Measurements from ENCODE around the gene SERTM1. TPM values are rescaled to one million over a fixed set of nuclear protein-coding genes. Genes with fewer than 3 reads are reported as not detected.

SERTM1 gene
- polyA plus RNA-seq, 2 donors: not detected

- Histone ChIP-seq H3K4me3 (ENCODE audit: low read depth in 1 of 2, low read length in 2 of 2) (no peak overlapping the region), H3K27me3 (ENCODE audit: control insufficient read depth in 1 of 2, insufficient read depth in 2 of 2, low read length in 2 of 2) (peaks cover 4 to 7% of the 10 kb centered on the region in 2 donors)
- 55 to 56% methylated on average over 11 of the region's 11 CpGs for WGBS, 2 donors
These were observed 468 bp upstream of the SERTM1 start for GRCh38 chr13:36673352-36673751.

GRCh38 chr13:36674337-36675212, 755 bp downstream of the SERTM1 start:
- Histone ChIP-seq H3K27ac (ENCODE audit: low read depth in 2 of 2, low read length in 1 of 2) (no peak overlapping the region), H3K36me3 (ENCODE audit: control insufficient read depth in 2 of 2, insufficient read depth in 2 of 2, low read length in 1 of 2) (no peaks in the 10 kb centered on the region), H3K4me3 (ENCODE audit: low read depth in 1 of 2, low read length in 2 of 2) (no peak overlapping the region), H3K4me1 (ENCODE audit: control insufficient read depth in 2 of 2, insufficient read depth in 2 of 2, low read length in 1 of 2) (peaks cover 0 to 2% of the 10 kb centered on the region in 2 donors), H3K9me3 (ENCODE audit: control insufficient read depth in 2 of 2, insufficient read depth in 1 of 2, low read depth in 1 of 2, low read length in 1 of 2) (no peaks in the 10 kb centered on the region), H3K27me3 (ENCODE audit: control insufficient read depth in 1 of 2, insufficient read depth in 2 of 2, low read length in 2 of 2) (peaks cover 4 to 7% of the 10 kb centered on the region in 2 donors)
- WGBS, 2 donors: 8 to 10% methylated on average over 33 of the region's 33 CpGs

More at GRCh38 chr13:36673352-36673751, 468 bp upstream of the SERTM1 start:
- Histone ChIP-seq H3K4me1 (ENCODE audit: control insufficient read depth in 2 of 2, insufficient read depth in 2 of 2, low read length in 1 of 2) (peaks cover 0 to 2% of the 10 kb centered on the region in 2 donors), H3K9me3 (ENCODE audit: control insufficient read depth in 2 of 2, insufficient read depth in 1 of 2, low read depth in 1 of 2, low read length in 1 of 2) (no peaks in the 10 kb centered on the region), H3K36me3 (ENCODE audit: control insufficient read depth in 2 of 2, insufficient read depth in 2 of 2, low read length in 1 of 2) (no peaks in the 10 kb centered on the region), H3K27ac (ENCODE audit: low read depth in 2 of 2, low read length in 1 of 2) (no peak overlapping the region)

GRCh38 chr13:36675213-36675536, 1.4 kb downstream of the SERTM1 start:
- no peak overlapping the region for H3K4me3 ChIP-seq (ENCODE audit: low read depth in 1 of 2, low read length in 2 of 2)
- peaks cover 0 to 2% of the 10 kb centered on the region in 2 donors for H3K4me1 ChIP-seq (ENCODE audit: control insufficient read depth in 2 of 2, insufficient read depth in 2 of 2, low read length in 1 of 2)
- peaks cover 4 to 7% of the 10 kb centered on the region in 2 donors for H3K27me3 ChIP-seq (ENCODE audit: control insufficient read depth in 1 of 2, insufficient read depth in 2 of 2, low read length in 2 of 2)
- no peak overlapping the region for H3K27ac ChIP-seq (ENCODE audit: low read depth in 2 of 2, low read length in 1 of 2)
- WGBS, 2 donors: 28 to 35% methylated on average over 11 of the region's 11 CpGs
- H3K9me3 ChIP-seq (ENCODE audit: control insufficient read depth in 2 of 2, insufficient read depth in 1 of 2, low read depth in 1 of 2, low read length in 1 of 2): no peaks in the 10 kb centered on the region
- no peaks in the 10 kb centered on the region for H3K36me3 ChIP-seq (ENCODE audit: control insufficient read depth in 2 of 2, insufficient read depth in 2 of 2, low read length in 1 of 2)

DNA sequence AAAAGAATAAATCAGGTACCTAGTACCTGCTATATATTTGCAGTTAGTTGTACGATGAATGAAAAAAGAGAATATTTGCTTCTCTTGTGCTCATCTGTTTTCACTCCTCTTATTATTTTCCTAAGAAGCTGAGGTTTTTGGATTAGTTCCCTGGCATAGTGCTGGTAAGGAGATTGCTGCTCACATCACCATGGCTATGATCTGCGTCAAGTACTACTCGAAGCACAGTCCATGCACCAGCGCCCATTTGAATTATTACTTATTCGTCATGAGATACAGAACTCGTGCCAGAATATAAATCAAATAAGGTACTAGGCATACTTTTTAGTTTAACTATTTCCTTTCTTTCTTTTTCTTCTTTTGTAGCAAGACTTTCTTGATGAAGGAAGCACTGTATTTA, 7.1 kb downstream of the SERTM1 start:
- Histone ChIP-seq H3K27ac (ENCODE audit: low read depth in 2 of 2, low read length in 1 of 2) (no peak overlapping the region), H3K27me3 (ENCODE audit: control insufficient read depth in 1 of 2, insufficient read depth in 2 of 2, low read length in 2 of 2) (peaks cover 0 to under 1% of the 10 kb centered on the region in 2 donors), H3K9me3 (ENCODE audit: control insufficient read depth in 2 of 2, insufficient read depth in 1 of 2, low read depth in 1 of 2, low read length in 1 of 2) (no peaks in the 10 kb centered on the region), H3K4me1 (ENCODE audit: control insufficient read depth in 2 of 2, insufficient read depth in 2 of 2, low read length in 1 of 2) (no peaks in the 10 kb centered on the region), H3K36me3 (ENCODE audit: control insufficient read depth in 2 of 2, insufficient read depth in 2 of 2, low read length in 1 of 2) (no peaks in the 10 kb centered on the region), H3K4me3 (ENCODE audit: low read depth in 1 of 2, low read length in 2 of 2) (no peak overlapping the region)
- 34 to 43% methylated on average over 6 of the region's 6 CpGs for WGBS, 2 donors

DNA sequence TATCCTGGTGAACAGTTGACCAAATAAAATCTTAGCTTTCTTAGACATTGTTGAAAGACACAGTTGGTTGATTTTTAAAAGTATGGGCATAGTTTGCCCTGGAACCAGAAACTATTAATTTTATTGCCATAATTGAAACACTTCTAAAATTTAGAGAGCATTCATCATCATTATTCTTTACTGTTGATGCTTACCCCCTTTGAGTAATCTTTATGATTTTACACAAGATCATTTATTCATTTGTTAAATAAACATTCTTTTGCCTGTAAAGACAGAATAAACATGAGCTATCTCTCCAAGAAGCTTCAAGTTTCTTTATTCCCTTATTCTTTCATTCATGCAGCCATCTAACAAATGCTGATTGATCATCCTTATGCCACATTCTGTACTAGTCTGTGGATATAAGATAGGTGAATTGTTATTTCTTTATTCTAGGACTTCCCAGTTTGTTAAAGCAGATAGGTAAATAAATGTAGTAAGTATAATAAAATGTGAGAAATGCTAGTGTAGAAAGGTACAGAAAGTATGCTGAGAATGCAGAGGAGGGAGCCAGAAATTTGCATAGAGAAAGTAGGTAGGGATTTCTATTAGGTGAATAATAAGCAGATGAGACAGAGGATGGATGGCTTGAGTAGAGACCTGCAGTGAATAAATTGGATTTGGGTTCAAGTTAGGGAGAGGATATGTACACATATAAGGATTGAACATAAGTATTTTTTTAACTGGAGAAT, 8.2 kb downstream of the SERTM1 start:
- Histone ChIP-seq H3K4me1 (ENCODE audit: control insufficient read depth in 2 of 2, insufficient read depth in 2 of 2, low read length in 1 of 2) (no peaks in the 10 kb centered on the region), H3K4me3 (ENCODE audit: low read depth in 1 of 2, low read length in 2 of 2) (no peak overlapping the region), H3K36me3 (ENCODE audit: control insufficient read depth in 2 of 2, insufficient read depth in 2 of 2, low read length in 1 of 2) (no peaks in the 10 kb centered on the region), H3K27ac (ENCODE audit: low read depth in 2 of 2, low read length in 1 of 2) (no peak overlapping the region), H3K9me3 (ENCODE audit: control insufficient read depth in 2 of 2, insufficient read depth in 1 of 2, low read depth in 1 of 2, low read length in 1 of 2) (no peaks in the 10 kb centered on the region), H3K27me3 (ENCODE audit: control insufficient read depth in 1 of 2, insufficient read depth in 2 of 2, low read length in 2 of 2) (no peaks in the 10 kb centered on the region)

- Histone ChIP-seq H3K9me3 (ENCODE audit: control insufficient read depth in 2 of 2, insufficient read depth in 1 of 2, low read depth in 1 of 2, low read length in 1 of 2) (no peaks in the 10 kb centered on the region), H3K4me1 (ENCODE audit: control insufficient read depth in 2 of 2, insufficient read depth in 2 of 2, low read length in 1 of 2) (no peaks in the 10 kb centered on the region), H3K36me3 (ENCODE audit: control insufficient read depth in 2 of 2, insufficient read depth in 2 of 2, low read length in 1 of 2) (no peaks in the 10 kb centered on the region), H3K4me3 (ENCODE audit: low read depth in 1 of 2, low read length in 2 of 2) (no peak overlapping the region), H3K27me3 (ENCODE audit: control insufficient read depth in 1 of 2, insufficient read depth in 2 of 2, low read length in 2 of 2) (no peaks in the 10 kb centered on the region), H3K27ac (ENCODE audit: low read depth in 2 of 2, low read length in 1 of 2) (no peak overlapping the region)
- 92 to 93% methylated on average over 6 of the region's 6 CpGs for WGBS, 2 donors
These were observed 9.9 kb downstream of the SERTM1 start for GRCh38 chr13:36683701-36684100.

- H3K27me3 ChIP-seq (ENCODE audit: control insufficient read depth in 1 of 2, insufficient read depth in 2 of 2, low read length in 2 of 2): no peaks in the 10 kb centered on the region
- H3K36me3 ChIP-seq (ENCODE audit: control insufficient read depth in 2 of 2, insufficient read depth in 2 of 2, low read length in 1 of 2): no peaks in the 10 kb centered on the region
- no peaks in the 10 kb centered on the region for H3K4me1 ChIP-seq (ENCODE audit: control insufficient read depth in 2 of 2, insufficient read depth in 2 of 2, low read length in 1 of 2)
- no peak overlapping the region for H3K4me3 ChIP-seq (ENCODE audit: low read depth in 1 of 2, low read length in 2 of 2)
- 29 to 39% methylated on average over 1 of the region's 1 CpG for WGBS, 2 donors
- H3K27ac ChIP-seq (ENCODE audit: low read depth in 2 of 2, low read length in 1 of 2): no peak overlapping the region
- no peaks in the 10 kb centered on the region for H3K9me3 ChIP-seq (ENCODE audit: control insufficient read depth in 2 of 2, insufficient read depth in 1 of 2, low read depth in 1 of 2, low read length in 1 of 2)
These were observed 12.1 kb downstream of the SERTM1 start for GRCh38 chr13:36685927-36686326.

GRCh38 chr13:36696410-36697010, 22.7 kb downstream of the SERTM1 start:
- H3K4me1 ChIP-seq (ENCODE audit: control insufficient read depth in 2 of 2, insufficient read depth in 2 of 2, low read length in 1 of 2): no peaks in the 10 kb centered on the region
- no peak overlapping the region for H3K4me3 ChIP-seq (ENCODE audit: low read depth in 1 of 2, low read length in 2 of 2)
- no peak overlapping the region for H3K27ac ChIP-seq (ENCODE audit: low read depth in 2 of 2, low read length in 1 of 2)
- H3K9me3 ChIP-seq (ENCODE audit: control insufficient read depth in 2 of 2, insufficient read depth in 1 of 2, low read depth in 1 of 2, low read length in 1 of 2): no peaks in the 10 kb centered on the region
- WGBS, 2 donors: 57% methylated on average over 9 of the region's 9 CpGs
- H3K36me3 ChIP-seq (ENCODE audit: control insufficient read depth in 2 of 2, insufficient read depth in 2 of 2, low read length in 1 of 2): no peaks in the 10 kb centered on the region
- H3K27me3 ChIP-seq (ENCODE audit: control insufficient read depth in 1 of 2, insufficient read depth in 2 of 2, low read length in 2 of 2): no peaks in the 10 kb centered on the region

- Histone ChIP-seq H3K4me3 (ENCODE audit: low read depth in 1 of 2, low read length in 2 of 2) (no peak overlapping the region), H3K9me3 (ENCODE audit: control insufficient read depth in 2 of 2, insufficient read depth in 1 of 2, low read depth in 1 of 2, low read length in 1 of 2) (no peaks in the 10 kb centered on the region), H3K4me1 (ENCODE audit: control insufficient read depth in 2 of 2, insufficient read depth in 2 of 2, low read length in 1 of 2) (no peaks in the 10 kb centered on the region), H3K27me3 (ENCODE audit: control insufficient read depth in 1 of 2, insufficient read depth in 2 of 2, low read length in 2 of 2) (no peaks in the 10 kb centered on the region), H3K27ac (ENCODE audit: low read depth in 2 of 2, low read length in 1 of 2) (no peak overlapping the region), H3K36me3 (ENCODE audit: control insufficient read depth in 2 of 2, insufficient read depth in 2 of 2, low read length in 1 of 2) (no peaks in the 10 kb centered on the region)
- WGBS, 2 donors: 70 to 75% methylated on average over 5 of the region's 5 CpGs
These were observed 26.4 kb downstream of the SERTM1 start for GRCh38 chr13:36700170-36700569.
